ENCODE measurements around the gene SCFD2.

GRCh38 chr4:52957835-52958631 lies 407.8 kb downstream of the SCFD2 start:
- no peak for TF ChIP-seq MAZ (IDR thresholded peaks at IDR 0.05; ENCODE audit: borderline replicate concordance, low read depth, low read length)
- TF ChIP-seq EP300 (IDR thresholded peaks at IDR 0.05), result no peak
- no peak for TF ChIP-seq CHD2 (IDR thresholded peaks at IDR 0.05; ENCODE audit: low read length, partially characterized antibody)
- TF ChIP-seq CTCF (IDR thresholded peaks at IDR 0.05), result no peak
- no peak for TF ChIP-seq POLR2A (IDR thresholded peaks at IDR 0.05; ENCODE audit: low read length)
- no peak for TF ChIP-seq USF2 (IDR thresholded peaks at IDR 0.05)
- TF ChIP-seq NPAS2 (CRISPR knock-in tag; IDR thresholded peaks at IDR 0.05; ENCODE audit: borderline replicate concordance), result no peak
- TF ChIP-seq JUN (IDR thresholded peaks at IDR 0.05), result no peak
- no peak for TF ChIP-seq RARB (CRISPR knock-in tag; IDR thresholded peaks at IDR 0.05)
- no peak for TF ChIP-seq CBX8 (IDR thresholded peaks at IDR 0.05)
- no peak for TF ChIP-seq CBX2 (IDR thresholded peaks at IDR 0.05; ENCODE audit: borderline replicate concordance, low read depth)
- no peak for TF ChIP-seq HOXA7 (CRISPR knock-in tag; IDR thresholded peaks at IDR 0.05)
- TF ChIP-seq KDM1A (IDR thresholded peaks at IDR 0.05; ENCODE audit: low read depth), result no peak
